Bronchial epithelial cell (primary cell): ENCODE measurements around the gene PKP3. TPM values are rescaled to one million over a fixed set of nuclear protein-coding genes. Genes with fewer than 3 reads are reported as not detected.

Experiments
- DNase-seq: peaks from one replicate; pipeline ENCODE4 v3.0.0-alpha.2; 2010; ENCODE audit warnings: low read depth
- FAIRE-seq: peaks from 2 replicates; lab custom pipeline; 2011; peaks lifted over from hg19 to GRCh38; lab: Jason Lieb, UNC
- H3K27me3 ChIP-seq: 2 replicates; pipeline ENCODE4 v1.5.1; 2011; ENCODE audit warnings: low read length; ENCODE audit not compliant: control insufficient read depth, insufficient read depth
- H3K36me3 ChIP-seq: 2 replicates; pipeline ENCODE4 v1.5.1; 2011; ENCODE audit warnings: low read length; ENCODE audit not compliant: control insufficient read depth, insufficient read depth
- H3K4me3 ChIP-seq: 2 replicates; pipeline ENCODE4 v1.5.1; 2011; ENCODE audit warnings: mild to moderate bottlenecking, low read depth, low read length, control low read depth
- total RNA-seq: library from RNA; depleted of rRNA; stranded (reverse); fragments of >200 nt; gene quantifications from 2 replicates; pipeline ENCODE4 v1.2.1, GENCODE V29; 2014
- TF ChIP-seq, protein P1 (sequence below): IDR thresholded peaks from 2 replicates; pipeline ENCODE4 v1.5.1; 2011; ENCODE audit warnings: mild to moderate bottlenecking, moderate library complexity, low read length, control low read depth, inconsistent platforms; ENCODE audit not compliant: insufficient read depth, severe bottlenecking

The PKP3 gene
- total RNA-seq, 1 donor from 2014 or later, result 231 TPM

GRCh38 chr11:449889-450808 is 56.1 kb downstream of the PKP3 start, which contains the start of gene PTDSS2:
Gene PTDSS2 (plus strand): TSS chr11:450279. CDS start chr11:450456, 177 bp downstream.
- H3K36me3 ChIP-seq, result peaks cover 13% of the 10 kb centered on the region
- DNase-seq (peak; percentile 85), FAIRE-seq (no peak)
- H3K27me3 ChIP-seq, result no peaks in the 10 kb centered on the region
- H3K4me3 ChIP-seq, result peak within 1 kb of the TSS; percentile 93
- TF ChIP-seq, protein P1, sequence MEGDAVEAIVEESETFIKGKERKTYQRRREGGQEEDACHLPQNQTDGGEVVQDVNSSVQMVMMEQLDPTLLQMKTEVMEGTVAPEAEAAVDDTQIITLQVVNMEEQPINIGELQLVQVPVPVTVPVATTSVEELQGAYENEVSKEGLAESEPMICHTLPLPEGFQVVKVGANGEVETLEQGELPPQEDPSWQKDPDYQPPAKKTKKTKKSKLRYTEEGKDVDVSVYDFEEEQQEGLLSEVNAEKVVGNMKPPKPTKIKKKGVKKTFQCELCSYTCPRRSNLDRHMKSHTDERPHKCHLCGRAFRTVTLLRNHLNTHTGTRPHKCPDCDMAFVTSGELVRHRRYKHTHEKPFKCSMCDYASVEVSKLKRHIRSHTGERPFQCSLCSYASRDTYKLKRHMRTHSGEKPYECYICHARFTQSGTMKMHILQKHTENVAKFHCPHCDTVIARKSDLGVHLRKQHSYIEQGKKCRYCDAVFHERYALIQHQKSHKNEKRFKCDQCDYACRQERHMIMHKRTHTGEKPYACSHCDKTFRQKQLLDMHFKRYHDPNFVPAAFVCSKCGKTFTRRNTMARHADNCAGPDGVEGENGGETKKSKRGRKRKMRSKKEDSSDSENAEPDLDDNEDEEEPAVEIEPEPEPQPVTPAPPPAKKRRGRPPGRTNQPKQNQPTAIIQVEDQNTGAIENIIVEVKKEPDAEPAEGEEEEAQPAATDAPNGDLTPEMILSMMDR, result no peak

GRCh38 chr11:450809-451451 is 56.9 kb downstream of the PKP3 start:
- Histone ChIP-seq H3K4me3 (peak overlapping the region; percentile 93), H3K27me3 (no peaks in the 10 kb centered on the region), H3K36me3 (peaks cover 13% of the 10 kb centered on the region)
- FAIRE-seq (peak; percentile 40), DNase-seq (peak; percentile 56)
- TF ChIP-seq, protein P1, result peak; percentile 54

GRCh38 chr11:451738-452137 is 57.7 kb downstream of the PKP3 start:
- H3K36me3 ChIP-seq, result peaks cover 13% of the 10 kb centered on the region
- FAIRE-seq, result no peak
- no peak for DNase-seq
- no peak overlapping the region for H3K4me3 ChIP-seq
- H3K27me3 ChIP-seq, result no peaks in the 10 kb centered on the region
- TF ChIP-seq, protein P1, result no peak

- TF ChIP-seq, protein P1, result no peak
- DNase-seq (no peak), FAIRE-seq (no peak)
- H3K27me3 ChIP-seq, result no peaks in the 10 kb centered on the region
- no peak overlapping the region for H3K4me3 ChIP-seq
- peaks cover 13% of the 10 kb centered on the region for H3K36me3 ChIP-seq
These were observed 58.3 kb downstream of the PKP3 start for GRCh38 chr11:452203-452744.

DNA sequence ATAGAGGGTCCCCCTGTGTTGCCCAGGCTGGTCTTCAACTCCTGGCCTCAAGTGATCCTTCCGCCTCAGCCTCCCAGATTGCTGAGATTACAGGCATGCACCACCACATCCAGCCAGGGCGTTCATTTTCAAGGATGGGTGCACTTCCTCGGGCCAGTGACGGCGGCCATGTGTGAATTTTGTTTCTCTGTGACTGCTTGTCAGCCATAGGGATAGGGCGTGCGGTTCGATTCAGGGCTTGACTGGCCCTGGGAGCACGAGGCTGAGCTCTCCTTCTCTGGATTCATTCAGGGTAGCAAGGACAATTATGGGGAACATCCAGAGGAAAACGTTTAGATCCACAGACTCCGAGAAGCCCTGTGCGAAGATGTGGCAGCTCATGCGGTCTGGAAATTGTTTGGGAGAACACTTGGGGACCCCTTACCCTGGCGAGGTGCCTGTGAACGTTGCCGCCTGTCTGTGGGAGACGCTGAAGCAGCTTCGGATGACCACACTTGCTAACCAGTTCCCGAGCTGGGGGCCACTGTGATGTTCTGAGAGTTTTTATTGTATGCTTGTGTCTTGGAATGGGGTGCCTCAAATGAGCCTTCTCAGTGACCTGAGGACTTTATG is 59.0 kb downstream of the PKP3 start:
- Histone ChIP-seq H3K27me3 (no peaks in the 10 kb centered on the region), H3K36me3 (peaks cover 13% of the 10 kb centered on the region), H3K4me3 (no peak overlapping the region)
- FAIRE-seq (no peak), DNase-seq (no peak)
- TF ChIP-seq, protein P1, result no peak
